NCI-H1417 treated with DMSO at 0.1 percent for 48 hours (cell line): ENCODE data around the gene MYO3A.

Experiments
- DNase-seq: peaks from one replicate; lab custom pipeline; 2025; lab: John Stamatoyannopoulos, UW

Gene MYO3A, protein sequence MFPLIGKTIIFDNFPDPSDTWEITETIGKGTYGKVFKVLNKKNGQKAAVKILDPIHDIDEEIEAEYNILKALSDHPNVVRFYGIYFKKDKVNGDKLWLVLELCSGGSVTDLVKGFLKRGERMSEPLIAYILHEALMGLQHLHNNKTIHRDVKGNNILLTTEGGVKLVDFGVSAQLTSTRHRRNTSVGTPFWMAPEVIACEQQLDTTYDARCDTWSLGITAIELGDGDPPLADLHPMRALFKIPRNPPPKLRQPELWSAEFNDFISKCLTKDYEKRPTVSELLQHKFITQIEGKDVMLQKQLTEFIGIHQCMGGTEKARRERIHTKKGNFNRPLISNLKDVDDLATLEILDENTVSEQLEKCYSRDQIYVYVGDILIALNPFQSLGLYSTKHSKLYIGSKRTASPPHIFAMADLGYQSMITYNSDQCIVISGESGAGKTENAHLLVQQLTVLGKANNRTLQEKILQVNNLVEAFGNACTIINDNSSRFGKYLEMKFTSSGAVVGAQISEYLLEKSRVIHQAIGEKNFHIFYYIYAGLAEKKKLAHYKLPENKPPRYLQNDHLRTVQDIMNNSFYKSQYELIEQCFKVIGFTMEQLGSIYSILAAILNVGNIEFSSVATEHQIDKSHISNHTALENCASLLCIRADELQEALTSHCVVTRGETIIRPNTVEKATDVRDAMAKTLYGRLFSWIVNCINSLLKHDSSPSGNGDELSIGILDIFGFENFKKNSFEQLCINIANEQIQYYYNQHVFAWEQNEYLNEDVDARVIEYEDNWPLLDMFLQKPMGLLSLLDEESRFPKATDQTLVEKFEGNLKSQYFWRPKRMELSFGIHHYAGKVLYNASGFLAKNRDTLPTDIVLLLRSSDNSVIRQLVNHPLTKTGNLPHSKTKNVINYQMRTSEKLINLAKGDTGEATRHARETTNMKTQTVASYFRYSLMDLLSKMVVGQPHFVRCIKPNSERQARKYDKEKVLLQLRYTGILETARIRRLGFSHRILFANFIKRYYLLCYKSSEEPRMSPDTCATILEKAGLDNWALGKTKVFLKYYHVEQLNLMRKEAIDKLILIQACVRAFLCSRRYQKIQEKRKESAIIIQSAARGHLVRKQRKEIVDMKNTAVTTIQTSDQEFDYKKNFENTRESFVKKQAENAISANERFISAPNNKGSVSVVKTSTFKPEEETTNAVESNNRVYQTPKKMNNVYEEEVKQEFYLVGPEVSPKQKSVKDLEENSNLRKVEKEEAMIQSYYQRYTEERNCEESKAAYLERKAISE (N-terminal part only)

DNA sequence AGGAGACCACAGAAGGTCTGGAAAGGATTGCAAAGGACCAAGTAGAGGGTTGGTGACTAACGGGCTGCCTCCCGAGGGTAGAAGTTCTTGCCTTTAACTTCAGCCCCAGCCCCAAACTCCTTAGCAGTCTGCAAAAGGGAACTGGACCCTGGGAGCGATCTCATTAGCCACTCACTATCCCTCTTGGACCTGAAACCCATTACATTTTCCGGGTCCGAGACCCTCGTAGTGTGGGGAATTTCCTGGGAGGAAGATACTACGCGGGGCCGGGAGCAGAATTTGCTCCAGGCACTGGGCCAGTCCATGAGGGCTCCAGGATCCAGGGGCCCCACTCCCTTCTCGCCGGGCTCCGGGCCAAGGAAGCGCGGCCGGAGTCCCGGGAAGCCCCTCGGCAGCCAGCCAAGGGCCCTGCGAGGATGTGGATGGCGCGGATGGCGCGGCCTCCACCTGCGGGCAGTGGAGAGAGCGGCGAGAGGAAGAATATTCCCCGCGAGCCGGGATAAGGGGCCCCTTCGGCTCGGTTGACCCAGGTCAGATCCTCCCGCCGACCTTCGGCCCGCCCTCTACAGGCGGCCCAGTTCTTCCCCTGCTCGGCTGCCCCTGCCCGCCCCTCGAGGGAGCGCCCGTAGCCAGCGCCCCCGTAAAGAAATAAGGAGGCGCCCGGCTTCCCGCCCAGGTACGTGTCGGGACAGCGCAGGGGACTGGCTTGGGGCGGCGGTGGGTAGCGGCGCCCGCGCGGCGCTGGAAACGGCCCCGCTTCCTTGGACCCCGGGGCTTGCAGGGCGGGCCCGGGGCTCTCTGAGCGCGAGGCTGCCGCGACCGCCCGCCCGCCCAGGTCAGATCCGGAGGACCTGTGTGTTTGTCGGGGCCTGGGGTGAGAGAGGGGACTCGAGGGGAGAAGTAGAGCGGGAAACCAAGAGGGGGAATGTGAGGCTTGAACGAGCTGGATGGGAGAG is at the start of gene MYO3A:
TSS of gene MYO3A (plus strand) at position 577 of the 956 bp plus-strand sequence. CDS start 17,882 bp downstream, outside the sequence.
- no peak for DNase-seq

DNA sequence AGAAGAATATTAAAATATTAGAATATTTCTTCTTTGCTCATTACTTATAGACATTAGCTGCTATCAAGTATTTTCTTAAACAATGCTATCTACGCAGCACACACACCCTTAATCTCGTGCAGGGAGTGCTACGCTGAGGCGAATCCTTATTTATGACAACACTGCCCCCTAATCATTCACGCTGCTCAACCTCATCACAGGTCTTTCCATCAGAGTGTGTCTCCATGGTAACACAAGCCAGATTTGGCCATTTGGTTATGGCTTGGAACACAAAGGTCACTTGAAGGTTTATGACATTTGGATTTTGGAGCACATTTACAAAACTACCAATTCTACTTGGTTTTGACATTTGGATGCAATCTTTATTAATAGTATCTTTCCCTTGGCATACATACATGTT is 45.4 kb upstream of the MYO3A start:
- DNase-seq = no peak

DNA sequence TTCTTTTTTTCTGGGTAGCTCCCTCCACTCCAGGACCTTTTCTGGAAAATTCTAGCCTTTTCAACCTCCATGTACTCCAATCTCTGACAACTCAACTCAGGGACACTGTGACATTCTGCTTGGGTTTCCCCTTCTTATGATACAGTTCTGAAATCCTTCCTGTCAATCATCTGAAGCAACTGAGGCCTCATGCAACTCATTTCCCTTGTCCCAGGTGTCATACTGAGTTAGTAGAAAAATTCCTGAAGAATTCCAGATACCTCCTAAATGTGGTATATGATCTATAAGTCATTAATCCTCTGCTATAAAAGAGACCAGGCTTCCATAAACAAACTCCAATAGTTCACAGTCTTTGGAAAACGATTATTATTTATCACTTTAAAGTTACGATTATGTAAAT is 43.0 kb upstream of the MYO3A start:
- no peak for DNase-seq

DNA sequence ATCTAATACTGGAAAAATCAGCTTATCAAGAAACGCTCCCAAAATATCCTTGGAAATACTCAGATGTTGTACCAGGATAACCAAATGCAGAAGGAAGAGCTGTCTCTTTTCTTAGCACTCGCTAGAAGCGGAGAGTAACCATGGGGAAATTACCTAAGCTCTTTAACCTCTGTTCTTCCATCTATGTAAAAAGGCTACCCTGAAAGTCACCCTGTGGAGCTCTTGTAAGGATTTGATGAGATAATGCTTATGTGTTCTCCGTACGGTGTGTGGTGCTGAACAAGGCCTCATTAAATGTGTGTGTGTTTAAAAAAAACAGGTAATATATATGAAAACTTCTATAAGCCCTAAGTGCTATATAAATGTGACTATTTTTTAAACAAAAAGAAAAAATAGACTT is 38.2 kb upstream of the MYO3A start:
- DNase-seq = no peak

DNA sequence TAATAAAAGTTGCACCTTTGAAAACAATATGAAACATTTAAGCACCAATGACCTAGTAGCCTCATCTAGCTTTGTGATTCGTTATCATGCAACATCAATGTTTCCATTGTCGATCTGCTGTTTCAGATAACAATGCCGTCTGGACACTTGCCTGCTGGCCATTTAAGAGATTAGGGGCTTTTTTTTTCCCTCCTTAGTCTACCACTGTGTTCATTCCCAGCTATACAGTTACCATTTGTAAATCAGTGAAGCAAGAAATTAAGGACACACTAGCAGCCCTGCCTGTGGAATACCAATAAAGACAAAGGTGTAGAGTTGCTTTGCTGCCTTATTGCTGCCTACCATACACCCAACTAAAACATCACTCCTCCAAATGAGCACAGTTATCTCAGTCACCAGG is 37.6 kb upstream of the MYO3A start:
- no peak for DNase-seq

DNA sequence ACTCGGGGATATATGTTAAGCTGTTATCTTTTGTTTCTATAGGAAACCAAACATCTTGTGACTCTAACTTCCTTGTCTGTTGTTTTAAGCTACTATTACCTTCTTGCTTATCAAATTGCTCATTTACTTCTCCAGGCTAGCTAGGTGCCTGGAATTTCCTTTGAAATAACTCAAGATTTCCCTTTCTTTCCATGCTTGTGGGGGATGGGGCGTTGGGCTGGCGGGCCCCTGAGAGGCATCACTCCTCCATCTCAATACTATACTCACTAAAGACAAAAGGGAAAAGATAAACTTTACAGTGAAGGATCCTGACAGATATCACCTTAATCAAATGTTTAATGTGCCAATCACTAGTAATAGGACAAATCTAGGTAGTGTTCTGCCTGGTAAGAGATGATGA is 34.7 kb upstream of the MYO3A start:
- no peak for DNase-seq

DNA sequence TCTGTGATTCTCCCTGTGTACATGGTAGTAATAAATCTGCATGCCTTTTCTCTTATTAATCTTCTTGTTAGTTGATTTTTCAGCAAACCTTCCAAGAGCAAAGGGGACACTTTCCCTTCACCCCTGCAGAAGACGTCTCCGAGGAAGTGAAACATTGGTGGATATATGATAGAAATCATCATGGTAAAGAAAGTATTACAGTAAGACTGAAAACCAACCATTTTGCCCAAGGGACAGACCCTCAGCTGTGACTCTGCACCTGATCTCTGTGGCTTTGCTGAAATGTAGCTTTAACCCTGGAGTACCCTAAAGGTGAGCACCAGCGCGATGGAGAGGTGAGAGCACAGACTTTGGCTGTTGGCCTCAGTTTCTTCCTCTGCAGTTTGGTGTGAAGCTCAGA is 32.8 kb upstream of the MYO3A start:
- DNase-seq = no peak

DNA sequence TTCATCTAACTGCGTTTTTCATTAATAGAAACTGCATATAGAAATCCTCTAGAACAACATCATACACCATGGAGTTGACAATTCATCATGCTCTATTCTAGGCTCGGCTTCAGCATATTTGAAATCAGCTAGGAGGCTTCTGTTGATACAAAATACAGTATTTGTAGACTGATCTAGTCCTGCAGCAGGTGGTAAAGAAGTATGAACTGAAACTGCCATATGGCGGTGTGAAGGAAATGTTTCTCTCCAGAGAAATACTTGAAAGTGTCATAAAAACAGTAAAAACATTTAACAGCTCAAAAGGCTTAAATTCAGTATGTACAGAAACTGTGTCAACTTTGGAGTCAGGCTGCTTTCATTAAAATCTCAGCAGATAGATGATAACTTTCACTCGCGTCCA is 32.0 kb upstream of the MYO3A start:
- no peak for DNase-seq

DNA sequence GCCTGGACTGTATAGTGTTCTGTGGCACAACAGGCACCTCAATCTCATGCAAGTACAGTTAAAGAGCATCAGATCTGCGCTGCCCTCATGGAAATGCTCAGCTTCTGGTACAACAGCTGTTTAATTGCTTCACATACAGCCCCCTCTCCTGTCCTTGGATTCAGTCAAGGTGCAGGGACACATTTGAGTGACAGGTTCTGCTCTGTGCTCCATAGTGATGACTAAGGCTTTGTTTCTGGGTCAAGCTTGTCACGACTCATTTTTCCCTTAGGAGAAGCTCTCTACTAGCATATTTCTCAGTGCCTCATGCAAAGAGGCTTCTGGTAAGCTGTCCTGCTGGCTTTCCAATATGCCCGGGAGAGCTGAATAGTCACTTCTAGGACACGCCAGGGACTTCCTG is 26.8 kb upstream of the MYO3A start:
- no peak for DNase-seq

DNA sequence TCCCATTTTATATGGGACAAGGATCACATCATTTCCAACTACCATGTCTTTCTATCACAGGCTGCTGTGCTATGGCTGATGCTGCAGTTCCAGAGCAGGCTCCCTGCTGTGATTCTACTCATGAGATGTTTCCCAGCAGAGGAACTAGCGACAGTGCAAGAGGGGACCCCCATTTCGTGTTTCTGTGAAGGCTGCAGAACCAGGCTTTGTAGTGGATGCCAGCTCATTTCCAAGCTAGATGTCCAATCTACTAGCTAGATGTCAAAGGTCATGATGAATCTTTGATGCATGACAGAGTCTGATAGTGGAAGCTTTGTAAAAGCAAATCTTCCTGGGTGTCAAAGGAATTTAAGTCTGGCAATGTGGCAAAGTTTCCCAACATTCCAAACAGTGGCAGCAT is 21.2 kb upstream of the MYO3A start:
- no peak for DNase-seq

DNA sequence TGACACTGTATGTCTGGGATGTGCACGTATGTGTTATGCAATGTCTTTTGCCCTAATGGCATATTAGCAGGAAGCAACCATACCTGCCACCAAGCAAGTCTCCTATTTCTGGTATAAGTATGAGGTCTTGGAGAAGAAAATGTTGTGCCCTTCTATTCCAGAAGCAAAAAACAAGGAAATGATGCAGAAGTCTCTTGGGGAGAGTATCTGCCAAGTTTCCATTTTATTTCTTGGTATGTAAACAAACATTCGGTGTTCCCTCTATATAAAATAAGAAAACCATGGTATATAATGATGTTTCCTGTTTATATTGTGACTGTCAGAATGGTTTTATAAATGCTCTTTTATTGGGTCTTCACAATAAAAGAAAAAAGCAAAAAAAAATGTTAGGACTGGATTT is 19.3 kb upstream of the MYO3A start:
- no peak for DNase-seq

DNA sequence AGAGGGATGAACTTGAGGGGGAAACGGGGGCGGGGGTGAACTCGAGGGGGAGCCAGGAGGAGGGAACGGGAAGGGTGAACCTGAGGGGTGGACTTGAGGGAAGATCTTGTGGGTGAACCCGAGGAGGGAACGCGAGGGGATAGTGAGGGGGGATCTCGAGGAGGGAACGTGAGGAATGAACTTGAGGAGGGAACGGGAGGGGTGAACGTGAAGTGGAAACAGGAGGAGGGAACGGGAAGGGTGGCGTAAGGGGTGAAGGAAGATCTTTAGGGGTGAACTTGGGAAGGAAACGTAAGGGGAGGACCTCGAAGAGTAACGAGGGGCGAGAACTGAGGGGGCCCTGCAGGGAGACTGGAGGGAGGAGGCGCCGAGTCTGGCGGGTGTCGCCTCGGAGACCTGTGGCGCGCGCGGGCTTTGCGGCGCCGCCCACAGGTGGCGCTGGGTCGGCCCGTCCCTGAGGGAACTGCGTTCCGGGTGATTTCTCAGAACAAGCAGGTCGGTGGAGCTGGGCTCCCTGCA is 651 bp downstream of the MYO3A start:
- DNase-seq = no peak

DNA sequence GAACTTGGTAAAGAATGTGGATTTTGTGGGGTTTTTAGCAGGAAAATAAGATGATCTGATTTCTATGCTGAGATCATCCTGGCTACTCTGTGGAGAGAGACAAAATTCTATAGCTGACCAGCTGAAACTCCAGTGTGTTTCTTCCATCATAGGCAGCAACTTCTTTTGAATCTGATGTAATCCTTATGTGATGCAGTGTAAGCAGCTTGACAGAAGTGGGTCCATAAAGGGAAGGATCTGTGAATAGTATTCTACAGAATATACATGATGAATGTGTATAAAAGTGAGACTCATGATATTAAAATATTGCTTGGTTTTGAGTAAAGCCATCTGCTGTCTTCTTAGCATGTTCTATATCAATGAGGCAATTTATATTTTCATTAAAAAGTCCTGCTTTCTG is 4.4 kb downstream of the MYO3A start:
- DNase-seq = no peak

DNA sequence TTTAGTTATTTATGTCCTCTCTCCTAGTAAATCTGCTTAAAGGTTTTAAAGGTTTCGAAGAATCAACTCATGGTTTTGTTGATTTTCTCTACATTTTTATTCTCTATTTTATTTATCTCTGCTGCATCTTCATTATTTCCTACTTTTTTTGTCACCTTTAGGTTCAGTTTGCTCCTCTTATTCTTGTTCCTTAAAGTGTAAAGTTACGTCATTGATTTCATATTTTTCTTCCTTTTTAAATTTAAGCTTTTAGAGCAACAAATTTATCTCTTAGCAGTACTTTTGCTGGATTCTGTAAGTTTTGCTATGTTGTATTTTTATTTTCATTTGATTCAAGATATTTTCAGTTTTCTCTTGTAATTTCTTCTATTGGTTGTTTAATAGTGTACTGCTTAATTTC is 10.7 kb downstream of the MYO3A start:
- no peak for DNase-seq

DNA sequence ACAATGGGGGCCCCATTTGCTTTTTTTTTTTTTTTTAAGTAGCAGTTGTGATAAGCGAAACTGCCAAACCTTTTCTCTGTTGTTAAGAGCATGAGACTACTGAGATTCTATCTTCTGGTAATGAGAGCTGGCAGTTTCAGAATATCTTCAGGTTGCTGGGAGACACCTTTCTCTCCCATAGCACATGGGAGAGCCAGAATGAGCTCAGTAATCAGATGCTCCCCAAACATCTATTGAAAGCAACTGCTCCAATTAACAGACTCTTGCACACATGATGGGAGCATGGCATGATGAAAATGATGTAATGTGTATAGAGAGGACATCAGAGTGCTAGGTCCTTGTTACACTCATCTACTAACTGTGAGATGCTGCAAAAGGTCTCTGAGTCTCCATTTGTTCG is 18.8 kb downstream of the MYO3A start:
- DNase-seq = no peak

DNA sequence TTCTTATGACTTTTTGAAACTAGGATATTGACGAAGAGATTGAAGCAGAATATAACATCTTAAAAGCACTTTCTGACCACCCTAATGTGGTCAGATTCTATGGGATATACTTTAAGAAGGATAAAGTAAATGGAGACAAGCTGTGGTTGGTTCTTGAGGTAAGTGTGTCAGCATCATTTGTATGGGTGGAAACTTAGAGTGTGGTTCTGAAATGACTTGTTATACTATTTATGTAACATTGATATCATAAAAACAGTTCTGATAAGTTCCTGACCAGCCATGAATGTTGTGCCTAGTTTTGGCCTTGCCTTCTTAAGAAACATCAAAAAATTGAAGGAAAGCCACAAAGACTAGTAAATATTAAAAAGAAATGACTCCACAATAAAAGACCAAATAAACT is 20.8 kb downstream of the MYO3A start:
- no peak for DNase-seq

DNA sequence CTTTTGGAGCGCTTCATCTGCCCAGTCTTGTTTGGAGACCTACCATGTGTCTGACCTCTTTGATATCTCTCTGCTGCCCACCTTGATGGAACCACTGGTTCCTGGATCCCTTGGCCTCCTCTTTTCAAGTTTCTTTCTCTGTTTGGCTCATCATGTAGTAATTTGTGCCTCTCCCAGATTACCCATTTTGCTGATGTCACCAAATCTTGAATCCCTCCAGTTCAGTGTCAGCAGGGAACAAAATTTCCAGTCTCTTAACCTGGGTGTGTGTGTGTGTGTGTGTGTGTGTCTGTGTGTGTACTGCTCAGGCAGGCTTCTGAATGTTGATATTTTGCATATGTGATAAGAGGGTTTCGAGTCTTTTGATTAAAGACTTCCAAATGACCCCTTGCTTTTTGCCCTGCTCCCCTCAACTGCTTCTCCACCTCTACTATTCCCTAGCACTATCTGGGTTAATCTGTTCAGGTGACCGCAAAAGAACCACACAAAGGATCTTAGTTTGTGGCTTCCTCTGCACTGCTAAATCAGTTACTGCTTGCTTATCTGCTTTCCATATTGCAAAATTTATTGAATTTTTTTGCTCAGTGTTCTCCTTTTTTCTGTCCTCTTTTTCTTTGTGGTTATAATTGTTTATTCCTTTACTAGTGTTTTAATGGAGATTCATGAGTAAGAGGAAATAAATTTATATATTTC is 25.7 kb downstream of the MYO3A start:
- no peak for DNase-seq

DNA sequence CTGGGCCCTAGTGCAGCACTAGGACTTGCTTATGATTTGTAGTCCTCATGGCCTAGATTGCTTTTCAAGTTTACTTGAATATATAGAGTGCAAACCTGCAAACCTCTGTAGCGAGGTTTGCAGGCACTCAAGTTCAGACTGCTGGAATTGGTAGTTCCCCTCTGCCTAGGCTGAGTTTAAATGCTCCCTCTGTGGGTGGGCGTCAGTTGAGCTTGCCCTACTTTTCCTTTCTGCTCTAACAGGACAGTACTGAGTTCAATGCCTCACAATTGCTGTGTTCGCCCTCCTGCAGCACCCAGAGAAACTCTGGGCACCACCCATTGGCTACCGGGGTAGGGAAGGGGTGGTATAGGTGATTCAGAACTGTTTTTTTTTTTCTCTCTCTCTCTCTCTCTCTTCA is 31.6 kb downstream of the MYO3A start:
- DNase-seq = no peak

DNA sequence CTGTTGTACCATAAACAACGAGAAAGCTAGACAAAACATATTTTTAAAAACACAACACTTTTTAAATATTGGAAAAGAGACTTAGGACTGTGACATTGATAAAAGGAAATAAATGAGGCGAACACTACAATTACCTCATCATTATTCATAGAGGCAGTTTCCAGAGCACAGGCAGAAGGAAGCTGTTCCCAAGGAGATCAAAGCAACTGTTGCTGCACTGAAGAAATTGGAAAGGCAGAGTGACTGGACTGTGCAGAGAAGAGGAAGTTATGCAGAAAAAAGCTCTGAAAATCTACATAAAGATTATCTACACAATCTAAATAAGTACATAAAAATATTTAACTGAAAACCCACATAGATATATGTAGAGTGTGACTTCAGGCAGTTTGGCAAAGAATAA is 32.8 kb downstream of the MYO3A start:
- no peak for DNase-seq

DNA sequence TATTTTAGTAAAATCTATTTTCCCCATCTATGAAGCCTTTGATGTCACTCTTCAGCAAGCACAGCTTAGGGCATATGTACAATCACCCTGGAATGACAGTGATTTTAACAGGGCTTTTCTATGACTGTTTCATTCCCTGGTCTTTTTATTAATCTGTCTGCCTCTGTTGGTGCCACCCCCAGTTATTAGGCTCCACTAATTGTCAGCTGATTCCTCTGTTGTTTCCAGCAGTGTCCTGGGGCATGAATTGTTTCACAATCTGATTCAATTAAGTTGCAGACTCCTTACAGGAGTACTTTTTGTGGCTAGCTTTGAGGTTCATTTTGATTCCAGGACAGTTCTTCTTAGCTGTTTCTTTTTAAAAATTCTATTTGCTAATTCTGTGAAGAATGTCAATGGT is 38.6 kb downstream of the MYO3A start:
- DNase-seq = no peak
